Naive thymus-derived CD4-positive, alpha-beta T cell (primary cell): ENCODE measurements around the gene ZBTB20. TPM values are rescaled to one million over a fixed set of nuclear protein-coding genes. Genes with fewer than 3 reads are reported as not detected.

Experiments used
- ATAC-seq: fragments of 150-1000 bp; cut with Tn5 transposase; 2 replicates; pipeline ENCODE4 v1.10.0; 2021; ENCODE audit warnings: mild to moderate bottlenecking, moderate library complexity
- CTCF ChIA-PET: fragments of 350-600 bp; sonication (Branson Sonifier 250); formaldehyde crosslinking; loops from one replicate; lab custom pipeline; 2021; ENCODE audit warnings: antibody characterized with exemption; lab: Charles Lee
- POLR2A ChIA-PET: fragments of 350-600 bp; sonication (Branson Sonifier 250); formaldehyde crosslinking; loops from one replicate; lab custom pipeline; 2021; ENCODE audit warnings: antibody characterized with exemption, inconsistent platforms; lab: Charles Lee
- DNase-seq, 9 donors: peaks; one replicate each; pipeline versions ENCODE4 v3.0.0 to v3.0.0-alpha.2; 2020 to 2022; ENCODE audit warnings: mixed read lengths in 1 of 9
- H3K27ac ChIP-seq: one replicate; pipeline ENCODE4 v1.7.0; 2013; ENCODE audit warnings: mild to moderate bottlenecking, low read depth, low read length, moderate library complexity
- H3K27me3 ChIP-seq, 2 donors: one replicate each; pipeline ENCODE4 v1.7.0; 2013; ENCODE audit warnings: low read length in 2 of 2, mild to moderate bottlenecking in 2 of 2, moderate library complexity in 2 of 2; ENCODE audit not compliant: control insufficient read depth in 2 of 2, insufficient read depth in 2 of 2
- H3K36me3 ChIP-seq, 3 experiments: 1 replicate in 2 of 3; 2 replicates in 1 of 3; pipeline ENCODE4 v1.7.0; 2013; ENCODE audit warnings: low read length in 3 of 3, mild to moderate bottlenecking in 3 of 3, moderate library complexity in 1 of 3; ENCODE audit not compliant: insufficient read depth in 3 of 3, control insufficient read depth in 2 of 3
- H3K4me1 ChIP-seq, 2 donors: one replicate each; pipeline ENCODE4 v1.7.0; 2013; ENCODE audit warnings: low read length in 2 of 2, mild to moderate bottlenecking in 2 of 2, moderate library complexity in 1 of 2; ENCODE audit not compliant: control insufficient read depth in 2 of 2, insufficient read depth in 2 of 2
- H3K4me3 ChIP-seq: 2 replicates; pipeline ENCODE4 v1.7.0; 2013; ENCODE audit warnings: mild to moderate bottlenecking, low read length
- H3K9me3 ChIP-seq, 3 experiments: 1 replicate in 2 of 3; 2 replicates in 1 of 3; pipeline ENCODE4 v1.7.0; 2013; ENCODE audit warnings: low read length in 3 of 3; ENCODE audit not compliant: control insufficient read depth in 2 of 3
- H3K27ac Mint-ChIP-seq, 9 donors: one replicate each; pipeline ENCODE4 v1.8.0; 2020 to 2022; ENCODE audit warnings: mixed read lengths in 9 of 9, mild to moderate bottlenecking in 8 of 9, moderate library complexity in 5 of 9, inconsistent platforms in 2 of 9
- H3K27me3 Mint-ChIP-seq, 5 donors: one replicate each; pipeline ENCODE4 v1.8.0; 2021 to 2022; ENCODE audit warnings: mixed read lengths in 5 of 5, mild to moderate bottlenecking in 1 of 5
- H3K36me3 Mint-ChIP-seq, 5 donors: one replicate each; pipeline ENCODE4 v1.8.0; 2020 to 2022; ENCODE audit warnings: mixed read lengths in 5 of 5, mild to moderate bottlenecking in 3 of 5, inconsistent platforms in 1 of 5
- H3K4me1 Mint-ChIP-seq, 7 donors: one replicate each; pipeline ENCODE4 v1.8.0; 2020 to 2022; ENCODE audit warnings: mixed read lengths in 7 of 7, mild to moderate bottlenecking in 3 of 7, inconsistent platforms in 1 of 7
- H3K4me3 Mint-ChIP-seq, 10 donors: one replicate each; pipeline ENCODE4 v1.8.0; 2020 to 2022; ENCODE audit warnings: mild to moderate bottlenecking in 10 of 10, mixed read lengths in 10 of 10, moderate library complexity in 6 of 10, inconsistent platforms in 2 of 10
- H3K9me3 Mint-ChIP-seq, 11 donors: one replicate each; pipeline ENCODE4 v1.8.0; 2020 to 2022; ENCODE audit warnings: mixed read lengths in 11 of 11, mild to moderate bottlenecking in 4 of 11, inconsistent platforms in 1 of 11, moderate library complexity in 1 of 11
- intact Hi-C, 2 donors: fragments of 100-400 bp; cut with micrococcal nuclease; formaldehyde crosslinking; loops; one replicate each; pipeline ENCODE4 v1.15.1; 2023
- polyA plus RNA-seq, 2 donors: library from polyadenylated mRNA; unstranded; fragments of 300-500 nt; fragmentation: Illumina TruSeq; gene quantifications; one replicate each; pipeline ENCODE4 v1.2.3, GENCODE V29; 2021
- total RNA-seq, 6 experiments: library from RNA in 5 of 6; stranded (reverse) in 5 of 6; gene quantifications; 1 replicate in 5 of 6; 2 replicates in 1 of 6; pipeline ENCODE4 v1.2.3 and lab custom pipeline; 2021 to 2026

The ZBTB20 gene
- total and polyA plus RNA-seq, 7 experiments from 2014 or later = 14.9 to 69.5 (median 59.2) TPM

DNA sequence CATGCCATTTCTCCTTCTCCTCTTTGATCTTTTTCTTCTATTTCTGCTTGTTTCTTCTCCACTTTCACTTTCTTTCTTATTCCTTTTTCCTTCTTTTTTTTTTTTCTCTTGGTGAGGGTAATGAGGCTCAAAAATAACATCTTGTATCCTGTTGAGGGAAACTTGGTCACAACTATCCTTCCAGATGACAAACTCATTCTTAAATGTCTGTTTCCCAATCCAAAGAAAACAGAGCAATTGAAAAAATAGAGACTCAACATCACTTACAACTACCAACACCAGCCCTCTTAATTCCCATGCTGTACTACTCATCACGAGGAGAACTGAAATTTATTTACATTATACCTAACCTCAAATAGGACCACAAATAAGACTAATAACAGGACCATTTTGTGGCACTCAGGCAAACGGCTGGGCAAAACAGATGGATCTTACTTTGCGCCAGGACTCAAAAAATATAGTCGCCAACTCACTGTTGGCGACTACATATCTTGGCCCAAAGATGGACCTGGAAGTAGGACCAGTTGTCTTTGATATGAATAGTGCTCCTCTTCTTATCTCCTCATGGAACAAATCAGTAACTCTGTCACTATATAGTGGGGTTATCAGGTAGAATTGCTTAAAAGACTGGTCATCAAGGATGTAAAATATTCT is 343.9 kb downstream of the ZBTB20 start:
- no peak overlapping the region for H3K4me3 Mint-ChIP-seq
- H3K4me1 ChIP-seq = no peaks in the 10 kb centered on the region
- ATAC-seq (no peak), DNase-seq (no peak)
- H3K27me3 Mint-ChIP-seq = no peaks in the 10 kb centered on the region
- H3K27me3 ChIP-seq = no peaks in the 10 kb centered on the region
- H3K27ac Mint-ChIP-seq = peak overlapping the region in 1 of 9 donors; percentile 34
- H3K9me3 ChIP-seq = no peaks in the 10 kb centered on the region
- peaks cover 4 to 33% (median 17%) of the 10 kb centered on the region in 7 donors for H3K4me1 Mint-ChIP-seq
- H3K36me3 ChIP-seq = no peaks in the 10 kb centered on the region
- CTCF ChIA-PET = interaction anchor here (0.7 kb wide), 1 partner anchor 384 kb away, joined by 3 read pairs; no protein-coding TSS in a partner anchor
- POLR2A ChIA-PET = no interaction called here
- intact Hi-C loops = no loop called here
- no peak overlapping the region for H3K27ac ChIP-seq
- H3K9me3 Mint-ChIP-seq = peaks cover 0 to 3% (median 0%) of the 10 kb centered on the region in 11 donors
- H3K4me3 ChIP-seq = no peak overlapping the region
- peaks cover 0 to 35% (median 18%) of the 10 kb centered on the region in 5 donors for H3K36me3 Mint-ChIP-seq

DNA sequence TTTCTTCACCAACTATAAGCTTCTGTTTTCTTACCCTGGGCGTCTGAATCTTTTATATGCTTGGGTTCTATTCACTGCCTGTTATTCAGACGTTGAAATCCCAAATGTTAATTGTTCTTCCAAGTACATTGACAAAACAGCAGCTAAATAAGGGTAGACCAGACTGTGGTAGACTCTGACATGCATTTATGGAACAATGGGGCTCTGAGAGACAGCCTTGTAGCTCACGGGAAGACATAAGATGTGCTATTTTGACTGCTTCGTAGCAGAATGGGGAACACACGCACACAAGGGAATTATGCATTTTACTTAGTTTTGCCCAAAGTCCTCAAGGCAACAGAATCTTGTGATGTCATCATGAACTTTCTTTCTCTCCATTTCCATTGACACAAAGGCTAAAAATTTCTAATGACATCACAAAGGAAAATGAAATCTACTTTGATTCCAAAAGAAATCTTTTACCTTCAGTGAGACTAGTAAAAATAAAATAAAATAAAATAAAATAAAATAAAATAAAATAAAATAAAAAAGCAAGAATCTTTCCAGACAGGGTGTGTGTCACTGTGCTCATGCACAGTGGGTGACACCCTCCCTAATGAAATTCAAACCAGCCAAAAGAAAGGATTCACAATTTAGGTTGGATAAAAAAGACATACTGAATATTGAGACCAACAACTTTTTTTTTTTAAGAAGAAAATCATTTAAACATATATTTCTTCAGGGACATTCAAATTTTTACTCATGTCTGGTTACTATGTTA is 346.6 kb downstream of the ZBTB20 start:
- Histone ChIP-seq H3K36me3 (no peaks in the 10 kb centered on the region), H3K27ac (no peak overlapping the region), H3K4me1 (no peaks in the 10 kb centered on the region), H3K27me3 (no peaks in the 10 kb centered on the region), H3K4me3 (no peak overlapping the region), H3K9me3 (no peaks in the 10 kb centered on the region)
- no peaks in the 10 kb centered on the region for H3K27me3 Mint-ChIP-seq
- H3K27ac Mint-ChIP-seq = no peak overlapping the region
- peaks cover 0 to 45% (median 23%) of the 10 kb centered on the region in 5 donors for H3K36me3 Mint-ChIP-seq
- ChIA-PET POLR2A (no interaction called here), CTCF (no interaction called here)
- H3K4me3 Mint-ChIP-seq = no peak overlapping the region
- ATAC-seq (no peak), DNase-seq (no peak)
- peaks cover 4 to 36% (median 23%) of the 10 kb centered on the region in 7 donors for H3K4me1 Mint-ChIP-seq
- peaks cover 0 to 3% (median 0%) of the 10 kb centered on the region in 11 donors for H3K9me3 Mint-ChIP-seq
- intact Hi-C loops = no loop called here

DNA sequence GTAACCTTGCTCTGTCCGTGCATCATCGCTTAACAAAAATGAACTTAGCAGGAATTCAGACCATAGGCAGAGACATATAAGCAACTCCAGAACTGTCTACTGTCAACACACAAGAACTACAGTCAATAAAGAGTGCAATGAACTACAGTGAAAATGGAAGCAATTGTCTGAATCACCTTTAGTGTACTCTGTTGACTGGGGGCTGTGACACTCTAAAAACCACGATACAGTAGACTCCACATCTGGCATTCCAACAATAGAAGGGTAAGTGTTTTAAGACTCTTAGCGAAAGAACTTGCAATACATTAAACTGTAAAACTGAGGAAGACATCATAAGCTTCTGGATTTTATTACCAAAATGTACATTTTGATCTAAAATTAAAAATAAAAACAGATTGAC is 347.3 kb downstream of the ZBTB20 start:
- no peak for ATAC-seq

DNA sequence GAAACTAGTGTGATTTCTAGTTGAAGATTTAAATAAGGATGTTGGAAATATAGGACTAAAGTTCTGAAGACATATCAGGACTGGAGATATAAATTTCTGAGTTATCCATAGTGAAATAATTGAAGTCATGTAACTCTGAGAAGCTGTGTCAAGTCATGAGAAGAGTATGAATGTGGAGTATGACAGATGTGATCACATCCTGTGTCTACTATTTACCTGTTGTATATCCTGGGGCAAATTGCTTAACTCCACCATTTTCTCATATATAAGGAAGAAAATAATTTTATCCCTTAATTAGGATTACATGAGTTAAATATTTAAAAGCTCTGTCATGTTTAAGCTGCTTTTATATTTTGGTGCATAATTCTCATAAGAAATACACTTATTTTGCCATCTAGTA is 350.3 kb downstream of the ZBTB20 start:
- Histone ChIP-seq H3K9me3 (no peaks in the 10 kb centered on the region), H3K36me3 (no peaks in the 10 kb centered on the region), H3K27ac (no peak overlapping the region), H3K4me3 (no peak overlapping the region), H3K27me3 (no peaks in the 10 kb centered on the region), H3K4me1 (no peaks in the 10 kb centered on the region)
- Mint-ChIP-seq H3K4me3 (no peak overlapping the region), H3K27me3 (no peaks in the 10 kb centered on the region), H3K27ac (no peak overlapping the region), H3K9me3 (no peaks in the 10 kb centered on the region), H3K36me3 (peaks cover 0 to 52% (median 18%) of the 10 kb centered on the region in 5 donors), H3K4me1 (peaks cover 0 to 25% (median 14%) of the 10 kb centered on the region in 7 donors)
- POLR2A ChIA-PET = interaction anchor here (0.6 kb wide), 1 partner anchor 53 kb away, joined by 5 read pairs; no protein-coding TSS in a partner anchor
- CTCF ChIA-PET = no interaction called here
- no peak for DNase-seq
- intact Hi-C loops = no loop called here
- ATAC-seq = no peak

More for the DNA sequence above, 347.3 kb downstream of the ZBTB20 start:
- Mint-ChIP-seq H3K36me3 (peaks cover 0 to 49% (median 23%) of the 10 kb centered on the region in 5 donors), H3K27ac (no peak overlapping the region), H3K4me3 (no peak overlapping the region), H3K4me1 (peaks cover 4 to 37% (median 24%) of the 10 kb centered on the region in 7 donors), H3K27me3 (no peaks in the 10 kb centered on the region), H3K9me3 (peaks cover 0 to 3% (median 0%) of the 10 kb centered on the region in 11 donors)
- DNase-seq = no peak
- Histone ChIP-seq H3K4me1 (no peaks in the 10 kb centered on the region), H3K36me3 (no peaks in the 10 kb centered on the region), H3K9me3 (no peaks in the 10 kb centered on the region), H3K27me3 (no peaks in the 10 kb centered on the region), H3K27ac (no peak overlapping the region), H3K4me3 (no peak overlapping the region)
- POLR2A ChIA-PET = no interaction called here
- intact Hi-C loops = no loop called here
- CTCF ChIA-PET = no interaction called here

DNA sequence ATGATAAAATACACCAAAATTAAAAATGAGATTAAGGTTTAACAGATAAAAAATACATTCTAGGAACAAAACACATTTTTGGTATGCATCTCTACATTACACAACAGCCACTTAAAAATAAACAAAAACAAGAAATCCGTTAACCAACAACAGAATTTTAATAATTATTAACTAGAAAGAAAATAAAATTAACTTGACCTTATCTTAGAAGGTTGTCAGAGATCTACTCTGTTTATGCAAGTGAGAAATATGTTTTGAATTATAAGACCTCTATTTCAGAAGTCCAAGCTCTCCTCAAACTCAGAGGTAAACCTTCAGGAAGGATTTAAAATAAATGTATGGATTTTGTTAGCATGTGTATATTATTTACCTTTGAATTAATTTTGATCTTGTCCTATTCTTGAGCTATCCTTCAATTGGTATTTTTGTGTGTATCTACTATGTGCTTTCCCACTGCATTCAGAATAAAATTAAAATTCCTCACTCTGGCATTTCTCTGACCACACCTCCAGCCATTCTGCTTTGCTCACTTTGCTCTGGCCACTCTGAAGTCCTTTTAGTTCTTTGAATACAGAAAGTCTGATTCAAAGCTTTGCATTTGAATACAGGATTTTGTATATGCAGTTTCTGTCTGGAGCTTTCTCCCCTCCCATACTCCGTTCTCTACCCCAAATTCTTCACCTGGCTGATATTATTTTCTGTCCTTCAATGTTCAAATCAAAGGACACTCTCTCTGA is 352.0 kb downstream of the ZBTB20 start:
- H3K9me3 ChIP-seq = no peaks in the 10 kb centered on the region
- Mint-ChIP-seq H3K4me1 (peaks cover 0 to 29% (median 14%) of the 10 kb centered on the region in 7 donors), H3K9me3 (no peaks in the 10 kb centered on the region), H3K27ac (peak overlapping the region in 1 of 9 donors; percentile 12), H3K36me3 (peaks cover 0 to 50% (median 12%) of the 10 kb centered on the region in 5 donors), H3K27me3 (no peaks in the 10 kb centered on the region), H3K4me3 (no peak overlapping the region)
- no peaks in the 10 kb centered on the region for H3K27me3 ChIP-seq
- POLR2A ChIA-PET = no interaction called here
- ATAC-seq = no peak
- CTCF ChIA-PET = no interaction called here
- intact Hi-C loops = no loop called here
- H3K27ac ChIP-seq = no peak overlapping the region
- H3K36me3 ChIP-seq = no peaks in the 10 kb centered on the region
- H3K4me1 ChIP-seq = no peaks in the 10 kb centered on the region
- H3K4me3 ChIP-seq = no peak overlapping the region
- no peak for DNase-seq

DNA sequence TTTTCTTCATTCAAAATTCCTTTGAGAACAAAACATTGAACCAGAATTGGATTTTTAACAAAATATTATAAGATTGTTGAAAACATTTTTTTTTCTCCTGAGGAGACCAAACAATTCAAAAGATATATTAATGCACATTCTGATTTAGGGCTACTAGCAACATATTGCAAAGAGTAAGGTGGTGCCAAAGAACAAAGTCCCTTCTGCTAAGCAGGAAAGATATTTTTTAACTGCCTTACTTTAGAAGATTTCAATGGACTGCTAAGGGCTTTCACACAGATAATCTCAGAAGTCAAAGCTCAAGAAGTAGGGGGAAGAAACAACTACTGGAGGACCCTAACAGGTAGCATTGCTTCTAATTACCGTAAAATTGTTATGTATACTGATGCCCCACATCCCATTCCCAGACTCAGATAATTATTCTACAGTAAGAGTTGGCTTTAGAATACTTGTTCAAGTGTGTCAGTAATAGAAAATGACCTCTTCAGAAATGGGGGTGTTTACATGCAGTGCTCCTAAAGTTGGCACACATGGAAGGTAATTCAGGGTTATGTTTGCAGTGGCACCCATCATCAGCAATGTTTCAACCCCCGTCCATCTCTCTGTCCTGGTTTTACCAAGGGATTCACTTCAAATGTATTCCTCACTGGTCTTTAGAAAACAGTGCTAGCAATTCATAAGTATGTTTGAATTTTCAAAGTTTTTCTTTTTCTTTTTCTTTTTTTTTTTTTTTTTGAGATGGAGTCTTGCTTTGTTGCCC is 354.7 kb downstream of the ZBTB20 start:
- POLR2A ChIA-PET = interaction anchor here (0.6 kb wide), 1 partner anchor 16 kb away, joined by 7 read pairs; no protein-coding TSS in a partner anchor
- Histone ChIP-seq H3K9me3 (no peaks in the 10 kb centered on the region), H3K27me3 (no peaks in the 10 kb centered on the region), H3K27ac (no peak overlapping the region), H3K4me3 (no peak overlapping the region), H3K4me1 (no peaks in the 10 kb centered on the region), H3K36me3 (no peaks in the 10 kb centered on the region)
- peaks cover 0 to 35% (median 12%) of the 10 kb centered on the region in 7 donors for H3K4me1 Mint-ChIP-seq
- H3K27ac Mint-ChIP-seq = no peak overlapping the region
- peaks cover 0 to 49% (median 13%) of the 10 kb centered on the region in 5 donors for H3K36me3 Mint-ChIP-seq
- no peak for ATAC-seq
- H3K9me3 Mint-ChIP-seq = peaks cover 0 to 5% (median 0%) of the 10 kb centered on the region in 11 donors
- intact Hi-C loops = no loop called here
- CTCF ChIA-PET = no interaction called here
- H3K27me3 Mint-ChIP-seq = no peaks in the 10 kb centered on the region
- no peak overlapping the region for H3K4me3 Mint-ChIP-seq
- no peak for DNase-seq
